Epithelial cell of esophagus (primary cell): ENCODE data around the gene KAZN.

ENCODE experiments used
- DNase-seq: peaks from one replicate; pipeline ENCODE4 v3.0.0; 2010; ENCODE audit warnings: low read depth
- H3K4me3 ChIP-seq: 2 replicates; pipeline ENCODE4 v1.5.1; 2011; ENCODE audit warnings: mild to moderate bottlenecking, low read length, control low read depth
- TF ChIP-seq, protein P1 (sequence below): IDR thresholded peaks from 2 replicates; pipeline ENCODE4 v1.5.1; 2011; ENCODE audit warnings: low read depth, mild to moderate bottlenecking, low read length, control low read depth, inconsistent platforms; ENCODE audit not compliant: insufficient read depth; ENCODE audit errors: missing control alignments

The KAZN gene

GRCh38 chr1:14728516-14728915 lies 130.0 kb downstream of the KAZN start:
- no peak overlapping the region for H3K4me3 ChIP-seq
- TF ChIP-seq, protein P1, sequence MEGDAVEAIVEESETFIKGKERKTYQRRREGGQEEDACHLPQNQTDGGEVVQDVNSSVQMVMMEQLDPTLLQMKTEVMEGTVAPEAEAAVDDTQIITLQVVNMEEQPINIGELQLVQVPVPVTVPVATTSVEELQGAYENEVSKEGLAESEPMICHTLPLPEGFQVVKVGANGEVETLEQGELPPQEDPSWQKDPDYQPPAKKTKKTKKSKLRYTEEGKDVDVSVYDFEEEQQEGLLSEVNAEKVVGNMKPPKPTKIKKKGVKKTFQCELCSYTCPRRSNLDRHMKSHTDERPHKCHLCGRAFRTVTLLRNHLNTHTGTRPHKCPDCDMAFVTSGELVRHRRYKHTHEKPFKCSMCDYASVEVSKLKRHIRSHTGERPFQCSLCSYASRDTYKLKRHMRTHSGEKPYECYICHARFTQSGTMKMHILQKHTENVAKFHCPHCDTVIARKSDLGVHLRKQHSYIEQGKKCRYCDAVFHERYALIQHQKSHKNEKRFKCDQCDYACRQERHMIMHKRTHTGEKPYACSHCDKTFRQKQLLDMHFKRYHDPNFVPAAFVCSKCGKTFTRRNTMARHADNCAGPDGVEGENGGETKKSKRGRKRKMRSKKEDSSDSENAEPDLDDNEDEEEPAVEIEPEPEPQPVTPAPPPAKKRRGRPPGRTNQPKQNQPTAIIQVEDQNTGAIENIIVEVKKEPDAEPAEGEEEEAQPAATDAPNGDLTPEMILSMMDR = no peak
- no peak for DNase-seq

DNA sequence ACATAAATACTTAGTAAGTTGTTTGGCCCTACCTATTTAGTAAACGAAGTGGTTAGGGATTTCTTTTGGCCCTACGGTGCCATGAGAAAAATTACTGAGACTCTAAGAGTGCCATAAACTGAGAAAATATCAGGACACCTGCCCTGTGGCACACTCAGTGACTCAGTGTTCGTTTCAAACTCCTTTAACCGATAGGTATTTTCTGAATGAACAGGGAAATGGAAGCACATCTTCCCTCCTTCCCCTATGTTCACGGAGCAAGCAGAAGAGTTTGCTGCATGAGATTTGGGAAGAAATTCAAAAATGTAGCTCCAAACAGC lies 134.2 kb downstream of the KAZN start:
- DNase-seq = no peak
- peak overlapping the region; percentile 3 for H3K4me3 ChIP-seq
- TF ChIP-seq, protein P1 = no peak

DNA sequence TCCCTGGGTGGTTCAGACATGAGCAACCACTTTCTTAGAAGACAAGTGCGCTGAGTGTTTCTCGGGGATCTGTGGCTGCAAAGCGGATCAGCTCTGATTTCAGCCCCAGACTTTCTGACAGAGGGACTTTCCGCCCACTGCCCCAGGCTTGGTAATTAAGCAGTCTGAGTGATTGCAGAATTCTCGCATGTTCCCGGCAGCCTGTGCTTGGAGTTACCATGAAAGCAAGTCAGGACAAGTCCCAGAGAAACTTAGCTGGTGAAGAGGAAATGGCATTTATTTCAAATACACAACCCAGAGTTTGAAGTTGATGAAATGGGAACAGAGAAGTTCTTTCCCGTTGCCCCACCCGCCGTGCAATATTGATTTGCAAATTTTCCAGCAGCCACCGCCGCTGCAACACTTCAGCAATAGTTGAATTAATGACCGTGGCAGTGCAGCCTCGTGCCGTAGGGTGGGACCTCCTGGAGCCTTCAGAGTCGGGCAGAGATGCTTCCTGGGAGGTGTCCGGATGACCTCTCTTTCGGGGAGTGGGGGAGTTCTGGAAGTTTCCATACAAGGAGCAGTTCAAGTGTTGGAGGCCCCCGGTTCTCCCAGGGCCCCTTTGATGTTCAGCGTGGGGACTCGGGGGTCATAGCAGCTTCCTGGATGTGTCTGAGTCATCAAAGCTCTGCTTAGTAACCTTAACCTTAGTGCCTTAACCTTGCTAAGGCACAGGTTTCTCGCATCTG lies 134.7 kb downstream of the KAZN start:
- DNase-seq = peak; percentile 99
- TF ChIP-seq, protein P1 = no peak
- peak overlapping the region; percentile 3 for H3K4me3 ChIP-seq

DNA sequence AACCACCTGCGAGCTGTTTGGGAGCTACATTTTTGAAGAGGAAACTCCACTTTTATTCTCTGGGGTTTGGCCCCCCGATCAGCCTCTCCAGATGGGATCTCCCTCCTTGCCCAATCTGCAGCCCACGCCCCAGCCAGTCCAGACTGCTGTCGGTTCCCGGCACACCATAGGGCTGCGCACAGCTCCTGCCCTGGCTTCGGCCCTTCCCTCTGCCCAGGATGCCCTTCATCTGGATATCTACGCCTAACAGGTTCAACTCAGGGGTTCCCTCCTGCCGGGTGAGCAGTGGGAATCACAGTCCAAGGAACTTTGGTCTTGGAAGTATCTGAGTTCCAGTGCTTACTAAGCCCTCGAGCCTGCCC lies 135.3 kb downstream of the KAZN start:
- H3K4me3 ChIP-seq = no peak overlapping the region
- TF ChIP-seq, protein P1 = no peak
- no peak for DNase-seq

DNA sequence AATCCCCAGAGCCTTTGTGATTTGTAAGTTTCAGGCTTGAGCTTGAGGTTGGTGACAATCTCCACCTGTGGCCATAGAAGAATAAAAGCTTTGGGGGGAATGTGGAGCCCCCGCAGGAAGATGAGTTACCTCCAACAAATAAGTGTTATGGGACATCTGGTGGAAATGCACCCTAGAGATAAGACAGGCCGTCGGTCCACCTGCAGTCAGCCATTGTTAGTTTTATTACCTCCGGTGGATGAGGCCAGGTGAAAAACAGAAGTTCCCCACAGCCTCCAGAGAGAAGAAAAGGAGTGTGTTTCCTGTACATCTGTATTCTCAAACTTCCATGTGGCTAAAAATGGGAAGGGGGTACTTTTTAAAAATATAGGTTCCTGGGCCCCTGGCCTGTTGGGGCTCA lies 137.4 kb downstream of the KAZN start:
- no peak for DNase-seq
- TF ChIP-seq, protein P1 = no peak
- no peak overlapping the region for H3K4me3 ChIP-seq

- H3K4me3 ChIP-seq = no peak overlapping the region
- DNase-seq = no peak
- TF ChIP-seq, protein P1 = no peak
These were observed 139.1 kb downstream of the KAZN start for GRCh38 chr1:14737561-14738094.

DNA sequence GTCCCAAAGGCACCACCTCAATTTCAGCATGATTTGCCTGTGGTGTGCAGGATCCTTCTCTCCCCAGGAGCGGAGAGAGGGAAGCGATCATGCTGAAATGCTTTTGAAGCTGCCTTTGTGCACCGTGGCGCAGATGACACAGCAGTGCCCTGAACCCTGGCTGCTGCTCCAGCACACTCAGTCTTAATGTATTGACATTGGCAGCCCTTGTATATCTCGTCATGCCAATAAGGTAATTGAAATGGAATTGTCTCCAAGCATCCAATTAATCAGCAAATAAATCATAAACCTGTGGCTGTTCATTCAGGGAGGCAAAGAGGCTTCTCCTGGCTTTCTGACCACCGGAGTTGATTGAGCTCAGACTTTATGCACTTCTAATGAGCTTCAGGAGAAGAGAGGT lies 139.8 kb downstream of the KAZN start:
- peak; percentile 61 for DNase-seq
- H3K4me3 ChIP-seq = no peak overlapping the region
- TF ChIP-seq, protein P1 = no peak
